Neural cell (in vitro differentiated cells): ENCODE measurements around the gene OTOP3.
"Not testable (repeated sequence)": the region's sequence is repeated elsewhere in the genome, so short reads cannot be mapped to it uniquely, and the experiment has no call there.

Experiments used
- CTCF ChIP-seq: fragments of 450-650 bp; IDR thresholded peaks from 2 replicates; pipeline ENCODE4 v1.5.1; 2014; ENCODE audit warnings: antibody characterized with exemption, mild to moderate bottlenecking, moderate library complexity; ENCODE audit not compliant: poor library complexity, severe bottlenecking
- EP300 ChIP-seq: fragments of 450-650 bp; conservative IDR thresholded peaks from 2 replicates; pipeline ENCODE4 v1.6.1; 2014; ENCODE audit warnings: antibody characterized with exemption, mild to moderate bottlenecking, moderate library complexity; ENCODE audit not compliant: poor library complexity, severe bottlenecking
- EZH2 ChIP-seq: fragments of 200-600, 300-800 bp; shearing (Covaris generic), sonication (generic); IDR thresholded peaks from 2 replicates; pipeline ENCODE4 v1.6.1; 2014; ENCODE audit warnings: antibody characterized with exemption, low read length, borderline replicate concordance, mild to moderate bottlenecking; ENCODE audit not compliant: insufficient read depth, poor library complexity, severe bottlenecking
- MXI1 ChIP-seq: fragments of 450-650 bp; conservative IDR thresholded peaks from 2 replicates; pipeline ENCODE4 v1.6.1; 2014; ENCODE audit warnings: antibody characterized with exemption, mild to moderate bottlenecking; ENCODE audit not compliant: poor library complexity, severe bottlenecking
- POLR2AphosphoS5 ChIP-seq: IDR thresholded peaks from 2 replicates; pipeline ENCODE4 v1.6.1; 2012
- RAD21 ChIP-seq: fragments of 450-650 bp; conservative IDR thresholded peaks from 2 replicates; pipeline ENCODE4 v1.6.1; 2014; ENCODE audit warnings: antibody characterized with exemption, mild to moderate bottlenecking, moderate library complexity
- SMC3 ChIP-seq: fragments of 450-650 bp; conservative IDR thresholded peaks from 2 replicates; pipeline ENCODE4 v1.6.1; 2014; ENCODE audit warnings: antibody characterized with exemption, mild to moderate bottlenecking, moderate library complexity; ENCODE audit not compliant: poor library complexity
- TAF1 ChIP-seq: IDR thresholded peaks from 2 replicates; pipeline ENCODE4 v1.6.1; 2012; ENCODE audit warnings: low read depth
- TF ChIP-seq, protein P1 (sequence below): IDR thresholded peaks from 2 replicates; pipeline ENCODE4 v1.6.1; 2012; ENCODE audit warnings: borderline replicate concordance

DNA sequence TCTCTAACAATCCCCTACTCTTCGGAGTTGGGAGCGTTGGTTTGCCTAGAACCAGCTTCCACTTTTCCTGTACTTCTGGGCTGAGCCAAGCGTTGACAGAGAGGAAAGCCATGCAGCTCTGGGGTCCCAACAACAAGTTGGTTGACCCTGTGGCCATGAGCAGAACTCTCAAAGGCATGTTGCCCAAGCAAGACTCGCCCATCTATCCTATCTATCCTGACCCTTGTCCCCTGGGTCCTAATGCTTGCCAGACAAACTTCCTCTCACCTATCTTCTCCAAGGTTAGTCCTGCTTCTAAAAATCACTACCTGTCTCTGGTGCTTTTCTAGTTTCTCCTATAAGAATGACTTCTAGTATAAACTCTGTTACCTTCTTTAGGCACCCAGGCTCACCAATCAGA is 26.6 kb upstream of the OTOP3 start:
- not testable (repeated sequence) for TF ChIP-seq CTCF, TAF1, RAD21, EZH2, EP300, POLR2AphosphoS5, MXI1, SMC3
- TF ChIP-seq, protein P1, sequence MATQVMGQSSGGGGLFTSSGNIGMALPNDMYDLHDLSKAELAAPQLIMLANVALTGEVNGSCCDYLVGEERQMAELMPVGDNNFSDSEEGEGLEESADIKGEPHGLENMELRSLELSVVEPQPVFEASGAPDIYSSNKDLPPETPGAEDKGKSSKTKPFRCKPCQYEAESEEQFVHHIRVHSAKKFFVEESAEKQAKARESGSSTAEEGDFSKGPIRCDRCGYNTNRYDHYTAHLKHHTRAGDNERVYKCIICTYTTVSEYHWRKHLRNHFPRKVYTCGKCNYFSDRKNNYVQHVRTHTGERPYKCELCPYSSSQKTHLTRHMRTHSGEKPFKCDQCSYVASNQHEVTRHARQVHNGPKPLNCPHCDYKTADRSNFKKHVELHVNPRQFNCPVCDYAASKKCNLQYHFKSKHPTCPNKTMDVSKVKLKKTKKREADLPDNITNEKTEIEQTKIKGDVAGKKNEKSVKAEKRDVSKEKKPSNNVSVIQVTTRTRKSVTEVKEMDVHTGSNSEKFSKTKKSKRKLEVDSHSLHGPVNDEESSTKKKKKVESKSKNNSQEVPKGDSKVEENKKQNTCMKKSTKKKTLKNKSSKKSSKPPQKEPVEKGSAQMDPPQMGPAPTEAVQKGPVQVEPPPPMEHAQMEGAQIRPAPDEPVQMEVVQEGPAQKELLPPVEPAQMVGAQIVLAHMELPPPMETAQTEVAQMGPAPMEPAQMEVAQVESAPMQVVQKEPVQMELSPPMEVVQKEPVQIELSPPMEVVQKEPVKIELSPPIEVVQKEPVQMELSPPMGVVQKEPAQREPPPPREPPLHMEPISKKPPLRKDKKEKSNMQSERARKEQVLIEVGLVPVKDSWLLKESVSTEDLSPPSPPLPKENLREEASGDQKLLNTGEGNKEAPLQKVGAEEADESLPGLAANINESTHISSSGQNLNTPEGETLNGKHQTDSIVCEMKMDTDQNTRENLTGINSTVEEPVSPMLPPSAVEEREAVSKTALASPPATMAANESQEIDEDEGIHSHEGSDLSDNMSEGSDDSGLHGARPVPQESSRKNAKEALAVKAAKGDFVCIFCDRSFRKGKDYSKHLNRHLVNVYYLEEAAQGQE = not testable (repeated sequence)
